ENCODE data around the gene HHAT.

DNA sequence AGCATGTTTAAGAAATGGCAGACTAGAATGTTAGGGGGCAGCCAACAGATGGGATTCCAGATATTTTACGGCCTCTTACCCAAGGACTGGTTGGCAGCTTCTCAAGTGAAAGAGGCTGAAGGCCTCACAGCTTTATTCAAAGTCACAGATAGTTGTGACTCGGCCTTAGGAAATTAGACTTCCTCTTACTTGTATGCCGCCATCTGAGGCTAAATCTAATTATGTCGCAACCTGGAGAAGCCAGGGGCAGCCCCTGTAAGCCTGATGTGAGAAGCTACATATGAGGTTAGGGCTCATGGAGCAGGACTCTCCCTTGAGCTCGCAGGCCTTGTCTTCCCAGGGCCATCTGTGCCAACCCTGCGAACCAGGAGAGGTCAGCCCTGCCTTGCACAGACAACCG is 352.5 kb downstream of the HHAT start:
- TF ChIP-seq GATA2 (IDR thresholded peaks at IDR 0.05; ENCODE audit: low read depth, low read length) (no peak), GATA3 (IDR thresholded peaks at IDR 0.05; ENCODE audit: low read depth, low read length) (no peak)

All from SH-SY5Y (cell line).